Measurements from ENCODE around the gene OR9G1. TPM values are rescaled to one million over a fixed set of nuclear protein-coding genes. Genes with fewer than 3 reads are reported as not detected.
"Not testable (repeated sequence)": the region's sequence is repeated elsewhere in the genome, so short reads cannot be mapped to it uniquely, and the experiment has no call there.

Gene OR9G1
- total RNA-seq, result not detected

- Histone ChIP-seq H3K9me3 (no peaks in the 10 kb centered on the region), H3K27ac (no peak within 1 kb of the TSS), H3K4me1 (no peaks in the 10 kb centered on the region), H3K27me3 (no peaks in the 10 kb centered on the region), H3K36me3 (no peaks in the 10 kb centered on the region), H3K4me3 (no peak within 1 kb of the TSS)
- intact Hi-C loops (cut with DNase I), result no loop called here
- TF ChIP-seq, protein P1, sequence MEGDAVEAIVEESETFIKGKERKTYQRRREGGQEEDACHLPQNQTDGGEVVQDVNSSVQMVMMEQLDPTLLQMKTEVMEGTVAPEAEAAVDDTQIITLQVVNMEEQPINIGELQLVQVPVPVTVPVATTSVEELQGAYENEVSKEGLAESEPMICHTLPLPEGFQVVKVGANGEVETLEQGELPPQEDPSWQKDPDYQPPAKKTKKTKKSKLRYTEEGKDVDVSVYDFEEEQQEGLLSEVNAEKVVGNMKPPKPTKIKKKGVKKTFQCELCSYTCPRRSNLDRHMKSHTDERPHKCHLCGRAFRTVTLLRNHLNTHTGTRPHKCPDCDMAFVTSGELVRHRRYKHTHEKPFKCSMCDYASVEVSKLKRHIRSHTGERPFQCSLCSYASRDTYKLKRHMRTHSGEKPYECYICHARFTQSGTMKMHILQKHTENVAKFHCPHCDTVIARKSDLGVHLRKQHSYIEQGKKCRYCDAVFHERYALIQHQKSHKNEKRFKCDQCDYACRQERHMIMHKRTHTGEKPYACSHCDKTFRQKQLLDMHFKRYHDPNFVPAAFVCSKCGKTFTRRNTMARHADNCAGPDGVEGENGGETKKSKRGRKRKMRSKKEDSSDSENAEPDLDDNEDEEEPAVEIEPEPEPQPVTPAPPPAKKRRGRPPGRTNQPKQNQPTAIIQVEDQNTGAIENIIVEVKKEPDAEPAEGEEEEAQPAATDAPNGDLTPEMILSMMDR (IDR thresholded peaks at IDR 0.05), result no peak
- DNase-seq (ENCODE audit: low spot score in 2 of 2), result no peak
Measured at GRCh38 chr11:56698795-56699194, at the start of gene OR9G1. OR9G1 (plus strand) TSS chr11:56699095; CDS start chr11:56700388, 1,293 bp downstream.

GRCh38 chr11:56659755-56660154, 39.1 kb upstream of the OR9G1 start:
- Histone ChIP-seq H3K27me3 (no peaks in the 10 kb centered on the region), H3K36me3 (no peaks in the 10 kb centered on the region), H3K27ac (no peak overlapping the region), H3K9me3 (no peaks in the 10 kb centered on the region), H3K4me1 (no peaks in the 10 kb centered on the region), H3K4me3 (no peak overlapping the region)
- intact Hi-C loops (cut with DNase I), result no loop called here
- no peak for DNase-seq (ENCODE audit: low spot score in 2 of 2)
- TF ChIP-seq, protein P1 (IDR thresholded peaks at IDR 0.05), result no peak

GRCh38 chr11:56663386-56663785, 35.5 kb upstream of the OR9G1 start, which contains the start of gene OR5AR1:
OR5AR1 (plus strand) TSS chr11:56663686; CDS start chr11:56663686, 0 bp downstream.
- H3K4me1 ChIP-seq, result no peaks in the 10 kb centered on the region
- H3K9me3 ChIP-seq, result no peaks in the 10 kb centered on the region
- no peaks in the 10 kb centered on the region for H3K36me3 ChIP-seq
- DNase-seq (ENCODE audit: low spot score in 2 of 2), result no peak
- TF ChIP-seq, protein P1 (IDR thresholded peaks at IDR 0.05), result no peak
- intact Hi-C loops (cut with DNase I), result no loop called here
- H3K4me3 ChIP-seq, result no peak within 1 kb of the TSS
- H3K27me3 ChIP-seq, result no peaks in the 10 kb centered on the region
- no peak within 1 kb of the TSS for H3K27ac ChIP-seq

DNA sequence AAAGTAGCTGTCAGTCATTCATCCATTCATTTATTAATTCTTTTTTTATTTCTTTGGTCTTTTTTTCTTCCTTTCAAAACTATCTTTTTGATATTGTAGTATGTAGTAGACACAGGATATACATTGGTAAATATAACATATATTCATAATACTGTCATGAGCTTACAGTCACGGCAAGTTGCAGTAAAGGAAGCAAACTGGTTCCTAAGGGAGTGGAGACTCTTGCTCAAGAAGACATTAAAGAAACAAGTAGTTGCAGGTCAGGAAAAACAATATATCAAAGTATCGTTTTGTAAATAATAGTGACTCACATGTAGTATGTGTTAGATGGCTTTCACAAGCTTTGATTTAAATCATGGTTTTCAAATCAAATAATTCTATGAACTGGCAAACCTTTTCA, 27.9 kb upstream of the OR9G1 start:
- no peak for DNase-seq (ENCODE audit: low spot score in 2 of 2)
- no peaks in the 10 kb centered on the region for H3K27me3 ChIP-seq
- H3K4me1 ChIP-seq, result no peaks in the 10 kb centered on the region
- no peak overlapping the region for H3K4me3 ChIP-seq
- intact Hi-C loops (cut with DNase I), result no loop called here
- H3K36me3 ChIP-seq, result no peaks in the 10 kb centered on the region
- TF ChIP-seq, protein P1 (IDR thresholded peaks at IDR 0.05), result no peak
- no peak overlapping the region for H3K27ac ChIP-seq
- no peaks in the 10 kb centered on the region for H3K9me3 ChIP-seq

GRCh38 chr11:56688554-56689100, 10.3 kb upstream of the OR9G1 start:
- Histone ChIP-seq H3K4me3 (no peak overlapping the region), H3K27me3 (no peaks in the 10 kb centered on the region), H3K4me1 (no peaks in the 10 kb centered on the region), H3K9me3 (no peaks in the 10 kb centered on the region), H3K36me3 (no peaks in the 10 kb centered on the region), H3K27ac (no peak overlapping the region)
- intact Hi-C loops (cut with DNase I), result no loop called here
- TF ChIP-seq, protein P1 (IDR thresholded peaks at IDR 0.05), result no peak
- no peak for DNase-seq (ENCODE audit: low spot score in 2 of 2)

DNA sequence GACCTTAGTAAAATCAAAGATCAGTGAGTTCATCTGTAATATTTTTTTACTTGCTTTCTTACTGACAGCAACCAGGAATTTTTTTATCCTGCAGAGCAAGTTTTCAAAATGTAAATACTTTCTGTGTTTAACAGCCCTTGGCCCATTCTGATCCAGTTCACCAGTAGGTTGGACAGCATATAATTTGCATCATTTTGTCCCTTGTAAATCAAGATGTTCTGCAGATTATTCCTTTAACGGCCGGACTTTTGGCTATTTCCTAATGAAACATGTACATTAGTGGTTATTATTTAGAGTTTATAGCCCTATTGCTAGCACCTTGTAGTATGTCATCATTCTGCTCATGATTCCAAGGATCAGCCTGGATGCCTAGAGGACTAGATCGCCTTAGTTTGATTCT, 7.7 kb upstream of the OR9G1 start:
- H3K27me3 ChIP-seq; DNase-seq (ENCODE audit: low spot score in 2 of 2); H3K36me3 ChIP-seq; H3K4me1 ChIP-seq; H3K27ac ChIP-seq; intact Hi-C loops (cut with DNase I); H3K4me3 ChIP-seq; H3K9me3 ChIP-seq: not testable (repeated sequence)

Data from ascending aorta (tissue), 2 donors.